ENCODE data around the gene PSMD6. TPM values are rescaled to one million over a fixed set of nuclear protein-coding genes. Genes with fewer than 3 reads are reported as not detected.

Gene PSMD6
- total and polyA plus RNA-seq, 2 donors (not counting 3 experiments of a cell fraction or from before 2014, with no cell fraction given): 53.7 to 90.8 TPM

DNA sequence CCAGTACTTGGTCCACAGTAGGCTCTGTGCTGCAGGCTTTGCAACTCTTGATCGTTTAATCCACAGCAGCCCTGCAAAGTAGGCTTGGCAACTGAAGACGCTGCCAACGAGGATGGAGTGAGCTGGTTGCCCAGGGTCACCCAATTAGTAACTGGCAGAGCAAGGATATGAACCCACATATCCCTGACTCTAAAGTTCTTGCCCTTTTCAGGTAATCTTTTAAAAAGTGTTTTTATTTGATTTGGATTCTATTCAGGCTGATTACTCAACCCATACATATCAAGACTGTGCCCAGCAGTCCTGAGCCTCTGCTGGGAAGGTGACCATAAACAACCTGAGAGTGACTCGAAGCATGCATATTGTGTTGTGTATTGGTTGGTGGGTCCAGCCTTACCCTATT is 50.3 kb downstream of the PSMD6 start:
- Histone ChIP-seq H3K9me1 (replicated peaks; ENCODE audit: control insufficient read depth, extremely low read depth, insufficient read depth, low read length) (no peaks in the 10 kb centered on the region), H4K20me1 (replicated peaks; ENCODE audit: control insufficient read depth, extremely low read depth, insufficient read depth, low read length) (no peaks in the 10 kb centered on the region), H3K27me3 (ENCODE audit: control insufficient read depth in 2 of 2, insufficient read depth in 2 of 2, low read length in 2 of 2) (no peaks in the 10 kb centered on the region), H3K4me3 (replicated peaks in 1 of 3; ENCODE audit: insufficient read depth in 1 of 3, low read depth in 1 of 3, low read length in 3 of 3) (no peak overlapping the region), H3K36me3 (ENCODE audit: control insufficient read depth in 2 of 2, extremely low read depth in 1 of 2, insufficient read depth in 2 of 2, low read length in 2 of 2) (no peaks in the 10 kb centered on the region), H3K4me1 (ENCODE audit: control insufficient read depth, extremely low read depth, insufficient read depth, low read length) (peaks cover 3% of the 10 kb centered on the region), H3K27ac (ENCODE audit: insufficient read depth, low read depth, low read length) (no peak overlapping the region), H3K9me3 (replicated peaks; ENCODE audit: control insufficient read depth, insufficient read depth, low read length) (no peaks in the 10 kb centered on the region), H3K9ac (replicated peaks; ENCODE audit: extremely low read depth, insufficient read depth, low read length) (no peak overlapping the region), H2AFZ (ENCODE audit: low read depth, low read length) (no peak overlapping the region), H3K4me2 (ENCODE audit: insufficient read depth, low read length) (no peak overlapping the region), H3K79me2 (ENCODE audit: control insufficient read depth, insufficient read depth, low read length) (peaks cover 43% of the 10 kb centered on the region)
- DNase-seq (ENCODE audit: low read depth, low spot score) (no peak), FAIRE-seq (no peak)
- POLR2A ChIA-PET: no interaction called here
- no TSS peak for BruUV-seq (replicated peaks)
- dilution Hi-C loops (cut with MboI; ENCODE audit: extremely low pct_ligation_motif_present, low sequenced_read_pairs): no loop called here
- TF ChIP-seq MYC (IDR thresholded peaks at IDR 0.05; ENCODE audit: low read depth, low read length) (no peak), EZH2 (IDR thresholded peaks at IDR 0.05; ENCODE audit: borderline replicate concordance, low read depth, low read length, severe bottlenecking) (no peak), GATA2 (IDR thresholded peaks at IDR 0.05; ENCODE audit: insufficient read depth, insufficient read length, low read depth, low read length) (no peak), POLR2AphosphoS5 (IDR thresholded peaks at IDR 0.05; ENCODE audit: insufficient read depth, low read depth, low read length) (no peak), CTCF (IDR thresholded peaks at IDR 0.05; ENCODE audit: extremely low read depth in 1 of 2, insufficient read depth in 1 of 2, low read depth in 1 of 2, low read length in 2 of 2) (no peak), JUN (IDR thresholded peaks at IDR 0.05; ENCODE audit: borderline replicate concordance, insufficient read depth, insufficient read length, low read depth) (no peak), MAX (IDR thresholded peaks at IDR 0.05; ENCODE audit: insufficient read depth, insufficient read length) (no peak), POLR2A (IDR thresholded peaks at IDR 0.05; ENCODE audit: low read depth, low read length) (no peak)
- intact Hi-C loops (cut with micrococcal nuclease): no loop called here
- CTCF ChIA-PET: interaction anchor here (1.2 to 4.2 kb wide), 2 partner anchors 11 to 20 kb away, joined by 4 to 19 read pairs; no protein-coding TSS in a partner anchor

Data from endothelial cell of umbilical vein (primary cell).